ENCODE measurements around the gene ZNF787. TPM values are rescaled to one million over a fixed set of nuclear protein-coding genes. Genes with fewer than 3 reads are reported as not detected.

ZNF787 gene
- total and polyA plus RNA-seq, 10 donors, result 16.6 to 53.8 (median 30.9) TPM

GRCh38 chr19:56115490-56115889, 5.6 kb downstream of the ZNF787 start:
- WGBS, 5 donors, result 87 to 94% (median 89%) methylated on average over 20 to 21 of the region's 21 CpGs

GRCh38 chr19:56114778-56115110, 6.4 kb downstream of the ZNF787 start:
- H3K27ac ChIP-seq, result peak overlapping the region in 6 of 8 donors; percentile 15 to 100 (median 94)
- intact Hi-C loops (cut with DNase I; ENCODE audit: low total_unique reads), result no loop called here

More at GRCh38 chr19:56115490-56115889, 5.6 kb downstream of the ZNF787 start:
- Histone ChIP-seq H3K36me3 (peaks cover 0 to 34% (median 0%) of the 10 kb centered on the region in 6 donors), H3K27me3 (replicated peaks in 1 of 7) (no peaks in the 10 kb centered on the region), H3K27ac (peak overlapping the region in 5 of 8 donors; percentile 77 to 100 (median 98)), H3K9me3 (no peaks in the 10 kb centered on the region), H3K4me3 (no peak overlapping the region), H3K4me1 (peaks cover 81 to 100% (median 97%) of the 10 kb centered on the region in 6 donors)
- DNase-seq, result no peak
- intact Hi-C loops (cut with DNase I; ENCODE audit: low total_unique reads), result no loop called here
- no peak for TF ChIP-seq CTCF (IDR thresholded peaks at IDR 0.05 in 8 of 11, conservative IDR thresholded peaks at IDR 0.05 in 3 of 11)
- no peak for TF ChIP-seq POLR2AphosphoS5 (IDR thresholded peaks at IDR 0.05)
- TF ChIP-seq POLR2A (IDR thresholded peaks at IDR 0.05), result no peak

GRCh38 chr19:56114051-56114777, 6.9 kb downstream of the ZNF787 start:
- 63 to 82% (median 76%) methylated on average over 17 to 19 of the region's 19 CpGs for WGBS, 5 donors
- no peaks in the 10 kb centered on the region for H3K9me3 ChIP-seq
- intact Hi-C loops (cut with DNase I; ENCODE audit: low total_unique reads), result no loop called here
- peaks cover 85 to 100% (median 98%) of the 10 kb centered on the region in 6 donors for H3K4me1 ChIP-seq
- H3K27me3 ChIP-seq (replicated peaks in 1 of 7), result no peaks in the 10 kb centered on the region
- peaks cover 0 to 34% (median 0%) of the 10 kb centered on the region in 6 donors for H3K36me3 ChIP-seq
- no peak for DNase-seq
- H3K4me3 ChIP-seq, result no peak overlapping the region
- TF ChIP-seq POLR2AphosphoS5 (IDR thresholded peaks at IDR 0.05) (peak in 1 of 3 donors; percentile 40), CTCF (IDR thresholded peaks at IDR 0.05 in 8 of 11, conservative IDR thresholded peaks at IDR 0.05 in 3 of 11) (no peak)
- H3K27ac ChIP-seq, result peak overlapping the region in 7 of 8 donors; percentile 9 to 100 (median 91)

More at GRCh38 chr19:56114778-56115110, 6.4 kb downstream of the ZNF787 start:
- TF ChIP-seq POLR2A (IDR thresholded peaks at IDR 0.05), result no peak
- TF ChIP-seq CTCF (IDR thresholded peaks at IDR 0.05 in 8 of 11, conservative IDR thresholded peaks at IDR 0.05 in 3 of 11), result no peak
- peak in 2 of 3 donors; percentile 4 to 7 for TF ChIP-seq POLR2AphosphoS5 (IDR thresholded peaks at IDR 0.05)
- H3K9me3 ChIP-seq, result no peaks in the 10 kb centered on the region
- no peak for DNase-seq
- WGBS, 5 donors, result 65 to 81% (median 78%) methylated on average over 9 to 10 of the region's 10 CpGs
- H3K4me1 ChIP-seq, result peaks cover 86 to 100% (median 98%) of the 10 kb centered on the region in 6 donors
- peaks cover 0 to 34% (median 0%) of the 10 kb centered on the region in 6 donors for H3K36me3 ChIP-seq
- no peaks in the 10 kb centered on the region for H3K27me3 ChIP-seq (replicated peaks in 1 of 7)
- peak overlapping the region in 1 of 8 donors; percentile 17 for H3K4me3 ChIP-seq

- peak overlapping the region; percentile 42 to 100 (median 84) for H3K27ac ChIP-seq
- WGBS, 5 donors, result 28 to 52% (median 36%) methylated on average over 20 of the region's 20 CpGs
- intact Hi-C loops (cut with DNase I; ENCODE audit: low total_unique reads), result no loop called here
- no peak for DNase-seq
- TF ChIP-seq CTCF (IDR thresholded peaks at IDR 0.05 in 8 of 11, conservative IDR thresholded peaks at IDR 0.05 in 3 of 11) (peak in 1 of 11 experiments; percentile 14), POLR2A (IDR thresholded peaks at IDR 0.05) (no peak), POLR2AphosphoS5 (IDR thresholded peaks at IDR 0.05) (peak in 1 of 3 donors; percentile 35)
- no peaks in the 10 kb centered on the region for H3K27me3 ChIP-seq (replicated peaks in 1 of 7)
- no peaks in the 10 kb centered on the region for H3K9me3 ChIP-seq
- H3K4me1 ChIP-seq, result peaks cover 84 to 100% (median 98%) of the 10 kb centered on the region in 6 donors
- H3K36me3 ChIP-seq, result peaks cover 0 to 26% (median 0%) of the 10 kb centered on the region in 6 donors
- H3K4me3 ChIP-seq, result peak overlapping the region in 1 of 8 donors; percentile 60
Observed at GRCh38 chr19:56113074-56113632, 7.9 kb downstream of the ZNF787 start.

All from spleen (tissue), 11 donors.